HL-60 (cell line): ENCODE results near the gene NFAM1.

Experiments
- GABPA ChIP-seq: IDR thresholded peaks from 2 replicates; pipeline ENCODE4 v1.6.1; 2012; ENCODE audit warnings: low read depth
- POLR2AphosphoS5 ChIP-seq: IDR thresholded peaks from 2 replicates; pipeline ENCODE4 v1.6.1; 2012; ENCODE audit warnings: low read depth
- SPI1 ChIP-seq: IDR thresholded peaks from 2 replicates; pipeline ENCODE4 v1.6.1; 2012; ENCODE audit warnings: low read depth, mild to moderate bottlenecking, borderline replicate concordance
- TF ChIP-seq, protein P1 (sequence below): IDR thresholded peaks from 2 replicates; pipeline ENCODE4 v1.6.1; 2012; ENCODE audit warnings: low read depth; ENCODE audit not compliant: insufficient replicate concordance
- TF ChIP-seq, protein P2 (sequence below): IDR thresholded peaks from one replicate; pipeline ENCODE4 v1.5.1; 2011; ENCODE audit warnings: low read length, control low read depth, inconsistent platforms; ENCODE audit not compliant: insufficient read depth

DNA sequence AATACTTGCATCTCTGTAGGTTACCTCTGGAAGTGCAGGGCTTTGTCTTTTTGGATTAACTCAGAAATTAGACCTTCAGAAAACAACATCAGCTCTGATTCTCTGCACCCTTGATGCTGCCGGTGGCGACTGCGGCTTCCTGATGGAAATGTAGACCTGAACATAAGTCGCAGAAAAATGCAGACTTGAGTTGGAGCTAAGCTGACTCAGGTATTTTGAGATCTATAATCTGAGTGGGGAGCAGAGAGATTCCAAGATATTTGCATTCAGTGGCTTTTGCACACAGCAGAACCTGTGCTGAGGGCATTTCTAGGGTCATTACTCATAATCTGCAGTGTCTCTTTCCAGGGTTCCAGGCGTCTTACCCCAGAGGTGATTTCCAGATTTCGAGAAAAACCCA, 18.7 kb upstream of the NFAM1 start:
- TF ChIP-seq, protein P1, sequence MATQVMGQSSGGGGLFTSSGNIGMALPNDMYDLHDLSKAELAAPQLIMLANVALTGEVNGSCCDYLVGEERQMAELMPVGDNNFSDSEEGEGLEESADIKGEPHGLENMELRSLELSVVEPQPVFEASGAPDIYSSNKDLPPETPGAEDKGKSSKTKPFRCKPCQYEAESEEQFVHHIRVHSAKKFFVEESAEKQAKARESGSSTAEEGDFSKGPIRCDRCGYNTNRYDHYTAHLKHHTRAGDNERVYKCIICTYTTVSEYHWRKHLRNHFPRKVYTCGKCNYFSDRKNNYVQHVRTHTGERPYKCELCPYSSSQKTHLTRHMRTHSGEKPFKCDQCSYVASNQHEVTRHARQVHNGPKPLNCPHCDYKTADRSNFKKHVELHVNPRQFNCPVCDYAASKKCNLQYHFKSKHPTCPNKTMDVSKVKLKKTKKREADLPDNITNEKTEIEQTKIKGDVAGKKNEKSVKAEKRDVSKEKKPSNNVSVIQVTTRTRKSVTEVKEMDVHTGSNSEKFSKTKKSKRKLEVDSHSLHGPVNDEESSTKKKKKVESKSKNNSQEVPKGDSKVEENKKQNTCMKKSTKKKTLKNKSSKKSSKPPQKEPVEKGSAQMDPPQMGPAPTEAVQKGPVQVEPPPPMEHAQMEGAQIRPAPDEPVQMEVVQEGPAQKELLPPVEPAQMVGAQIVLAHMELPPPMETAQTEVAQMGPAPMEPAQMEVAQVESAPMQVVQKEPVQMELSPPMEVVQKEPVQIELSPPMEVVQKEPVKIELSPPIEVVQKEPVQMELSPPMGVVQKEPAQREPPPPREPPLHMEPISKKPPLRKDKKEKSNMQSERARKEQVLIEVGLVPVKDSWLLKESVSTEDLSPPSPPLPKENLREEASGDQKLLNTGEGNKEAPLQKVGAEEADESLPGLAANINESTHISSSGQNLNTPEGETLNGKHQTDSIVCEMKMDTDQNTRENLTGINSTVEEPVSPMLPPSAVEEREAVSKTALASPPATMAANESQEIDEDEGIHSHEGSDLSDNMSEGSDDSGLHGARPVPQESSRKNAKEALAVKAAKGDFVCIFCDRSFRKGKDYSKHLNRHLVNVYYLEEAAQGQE, result no peak
- TF ChIP-seq, protein P2, sequence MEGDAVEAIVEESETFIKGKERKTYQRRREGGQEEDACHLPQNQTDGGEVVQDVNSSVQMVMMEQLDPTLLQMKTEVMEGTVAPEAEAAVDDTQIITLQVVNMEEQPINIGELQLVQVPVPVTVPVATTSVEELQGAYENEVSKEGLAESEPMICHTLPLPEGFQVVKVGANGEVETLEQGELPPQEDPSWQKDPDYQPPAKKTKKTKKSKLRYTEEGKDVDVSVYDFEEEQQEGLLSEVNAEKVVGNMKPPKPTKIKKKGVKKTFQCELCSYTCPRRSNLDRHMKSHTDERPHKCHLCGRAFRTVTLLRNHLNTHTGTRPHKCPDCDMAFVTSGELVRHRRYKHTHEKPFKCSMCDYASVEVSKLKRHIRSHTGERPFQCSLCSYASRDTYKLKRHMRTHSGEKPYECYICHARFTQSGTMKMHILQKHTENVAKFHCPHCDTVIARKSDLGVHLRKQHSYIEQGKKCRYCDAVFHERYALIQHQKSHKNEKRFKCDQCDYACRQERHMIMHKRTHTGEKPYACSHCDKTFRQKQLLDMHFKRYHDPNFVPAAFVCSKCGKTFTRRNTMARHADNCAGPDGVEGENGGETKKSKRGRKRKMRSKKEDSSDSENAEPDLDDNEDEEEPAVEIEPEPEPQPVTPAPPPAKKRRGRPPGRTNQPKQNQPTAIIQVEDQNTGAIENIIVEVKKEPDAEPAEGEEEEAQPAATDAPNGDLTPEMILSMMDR, result no peak
- TF ChIP-seq POLR2AphosphoS5, result no peak
- TF ChIP-seq SPI1, result no peak
- no peak for TF ChIP-seq GABPA
